Mesendoderm (in vitro differentiated cells): Measurements from ENCODE around the gene ZBTB33.

ENCODE experiments used
- DNase-seq: peaks from one replicate; pipeline ENCODE4 v3.0.0; 2013
- H2AK5ac ChIP-seq: 2 replicates; pipeline ENCODE4 v1.6.1; 2013; ENCODE audit warnings: low read length, inconsistent platforms
- H2BK120ac ChIP-seq: 2 replicates; pipeline ENCODE4 v1.6.1; 2013; ENCODE audit warnings: low read depth, mild to moderate bottlenecking, low read length, moderate library complexity, mixed read lengths
- H2BK15ac ChIP-seq: replicated peaks from 2 replicates; pipeline ENCODE4 v1.6.1; 2013; ENCODE audit warnings: low read depth, mild to moderate bottlenecking, moderate library complexity
- H2BK5ac ChIP-seq: 2 replicates; pipeline ENCODE4 v1.6.1; 2013; ENCODE audit warnings: low read length, inconsistent platforms
- H3K18ac ChIP-seq: 2 replicates; pipeline ENCODE4 v1.6.1; 2013; ENCODE audit warnings: mild to moderate bottlenecking, low read length, mixed read lengths
- H3K23ac ChIP-seq: one replicate; pipeline ENCODE4 v1.6.1; 2013; ENCODE audit warnings: low read length
- H3K27ac ChIP-seq: 2 replicates; pipeline ENCODE4 v1.5.1; 2013; ENCODE audit warnings: low read depth, mild to moderate bottlenecking, inconsistent platforms, low read length, moderate library complexity
- H3K27me3 ChIP-seq: 2 replicates; pipeline ENCODE4 v1.6.1; 2013; ENCODE audit warnings: low read length, control low read depth, mild to moderate bottlenecking, inconsistent platforms; ENCODE audit not compliant: insufficient read depth, poor library complexity
- H3K36me3 ChIP-seq: 2 replicates; pipeline ENCODE4 v1.6.1; 2013; ENCODE audit warnings: low read length, inconsistent platforms; ENCODE audit not compliant: control insufficient read depth, insufficient read depth
- H3K4ac ChIP-seq: one replicate; pipeline ENCODE4 v1.6.1; 2013; ENCODE audit warnings: low read depth, mild to moderate bottlenecking, low read length, moderate library complexity
- H3K4me1 ChIP-seq: 2 replicates; pipeline ENCODE4 v1.6.1; 2013; ENCODE audit warnings: low read depth, low read length, inconsistent platforms; ENCODE audit not compliant: control insufficient read depth
- H3K4me2 ChIP-seq: 2 replicates; pipeline ENCODE4 v1.6.1; 2013; ENCODE audit warnings: low read length
- H3K4me3 ChIP-seq: 2 replicates; pipeline ENCODE4 v1.5.1; 2013; ENCODE audit warnings: mild to moderate bottlenecking, low read length
- H3K56ac ChIP-seq: one replicate; pipeline ENCODE4 v1.6.1; 2013; ENCODE audit warnings: low read length
- H3K79me1 ChIP-seq: 2 replicates; pipeline ENCODE4 v1.6.1; 2013; ENCODE audit warnings: low read length, inconsistent platforms
- H3K79me2 ChIP-seq: 2 replicates; pipeline ENCODE4 v1.6.1; 2013; ENCODE audit warnings: mild to moderate bottlenecking, low read length; ENCODE audit not compliant: control insufficient read depth, insufficient read depth
- H3K9ac ChIP-seq: 2 replicates; pipeline ENCODE4 v1.6.1; 2013; ENCODE audit warnings: low read length, inconsistent platforms
- H4K5ac ChIP-seq: one replicate; pipeline ENCODE4 v1.6.1; 2013; ENCODE audit warnings: low read length
- H4K8ac ChIP-seq: one replicate; pipeline ENCODE4 v1.6.1; 2013; ENCODE audit warnings: low read depth, mild to moderate bottlenecking, control low read depth, low read length, moderate library complexity
- WGBS: extraction: QIAGEN DNeasy Blood & Tissue Kit; methylation state at CpG from one replicate; pipeline ENCODE4 v1.1.7; 2013; ENCODE audit warnings: low lambda C conversion rate, missing lambda C conversion rate; ENCODE audit not compliant: insufficient coverage; ENCODE audit errors: extremely low coverage; 5-methylcytosine and 5-hydroxymethylcytosine counted together

Gene ZBTB33

DNA sequence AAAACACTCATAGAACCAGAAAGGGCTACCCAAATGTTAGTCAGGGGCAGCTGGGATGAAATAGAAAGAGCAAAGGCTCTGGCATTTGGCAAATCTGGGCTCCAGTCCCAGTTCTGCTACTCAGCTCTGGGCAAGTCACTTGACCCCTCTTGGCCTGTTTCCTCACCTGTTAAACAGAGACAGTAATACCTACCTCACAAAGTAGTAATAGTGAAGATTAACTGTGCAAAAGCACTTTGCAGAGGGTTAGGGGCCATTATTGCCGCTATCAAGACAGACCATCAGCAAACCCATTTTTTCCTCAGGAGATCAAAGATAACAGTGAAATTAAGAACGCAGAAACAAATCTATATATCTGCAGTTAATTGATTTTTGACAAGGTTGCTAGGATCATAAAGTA is 20.6 kb downstream of the ZBTB33 start:
- Histone ChIP-seq H3K79me2 (no peaks in the 10 kb centered on the region), H3K18ac (no peak overlapping the region), H2AK5ac (no peak overlapping the region), H4K8ac (no peak overlapping the region), H4K5ac (no peak overlapping the region), H3K4ac (no peak overlapping the region), H3K4me2 (no peak overlapping the region), H2BK15ac (no peak overlapping the region), H2BK120ac (no peak overlapping the region), H3K56ac (no peak overlapping the region), H3K27me3 (no peaks in the 10 kb centered on the region), H3K23ac (no peak overlapping the region), H3K4me3 (no peak overlapping the region), H3K79me1 (no peaks in the 10 kb centered on the region), H3K4me1 (no peaks in the 10 kb centered on the region), H3K36me3 (no peaks in the 10 kb centered on the region), H3K9ac (no peak overlapping the region), H2BK5ac (no peak overlapping the region), H3K27ac (no peak overlapping the region)
- DNase-seq = no peak
- no CpG with 5 or more reads among the region's 2 CpGs for WGBS

GRCh38 chrX:120274145-120274544 is 23.5 kb downstream of the ZBTB33 start:
- H3K9ac ChIP-seq = no peak overlapping the region
- no peak overlapping the region for H3K18ac ChIP-seq
- H3K56ac ChIP-seq = no peak overlapping the region
- H3K4ac ChIP-seq = no peak overlapping the region
- H2AK5ac ChIP-seq = no peak overlapping the region
- no peak overlapping the region for H3K4me3 ChIP-seq
- no peaks in the 10 kb centered on the region for H3K36me3 ChIP-seq
- H4K5ac ChIP-seq = no peak overlapping the region
- H3K27ac ChIP-seq = peak overlapping the region; percentile 28
- H3K27me3 ChIP-seq = no peaks in the 10 kb centered on the region
- no peak overlapping the region for H3K4me2 ChIP-seq
- H3K79me1 ChIP-seq = no peaks in the 10 kb centered on the region
- H3K79me2 ChIP-seq = no peaks in the 10 kb centered on the region
- no peaks in the 10 kb centered on the region for H3K4me1 ChIP-seq
- no peak overlapping the region for H3K23ac ChIP-seq
- H2BK5ac ChIP-seq = no peak overlapping the region
- WGBS = no CpG with 5 or more reads among the region's 2 CpGs
- no peak for DNase-seq
- no peak overlapping the region for H2BK15ac ChIP-seq
- H4K8ac ChIP-seq = no peak overlapping the region
- no peak overlapping the region for H2BK120ac ChIP-seq

GRCh38 chrX:120274958-120275357 is 24.3 kb downstream of the ZBTB33 start:
- H3K4me2 ChIP-seq = no peak overlapping the region
- peak overlapping the region; percentile 56 for H3K56ac ChIP-seq
- no CpG with 5 or more reads among the region's 2 CpGs for WGBS
- no peak overlapping the region for H3K4ac ChIP-seq
- H3K27me3 ChIP-seq = no peaks in the 10 kb centered on the region
- DNase-seq = peak; percentile 88
- H3K79me1 ChIP-seq = no peaks in the 10 kb centered on the region
- no peak overlapping the region for H2BK120ac ChIP-seq
- no peaks in the 10 kb centered on the region for H3K4me1 ChIP-seq
- H3K36me3 ChIP-seq = no peaks in the 10 kb centered on the region
- no peak overlapping the region for H2AK5ac ChIP-seq
- no peaks in the 10 kb centered on the region for H3K79me2 ChIP-seq
- no peak overlapping the region for H3K4me3 ChIP-seq
- no peak overlapping the region for H2BK15ac ChIP-seq
- no peak overlapping the region for H4K8ac ChIP-seq
- no peak overlapping the region for H3K18ac ChIP-seq
- no peak overlapping the region for H4K5ac ChIP-seq
- no peak overlapping the region for H2BK5ac ChIP-seq
- no peak overlapping the region for H3K23ac ChIP-seq
- peak overlapping the region; percentile 28 for H3K27ac ChIP-seq
- no peak overlapping the region for H3K9ac ChIP-seq

DNA sequence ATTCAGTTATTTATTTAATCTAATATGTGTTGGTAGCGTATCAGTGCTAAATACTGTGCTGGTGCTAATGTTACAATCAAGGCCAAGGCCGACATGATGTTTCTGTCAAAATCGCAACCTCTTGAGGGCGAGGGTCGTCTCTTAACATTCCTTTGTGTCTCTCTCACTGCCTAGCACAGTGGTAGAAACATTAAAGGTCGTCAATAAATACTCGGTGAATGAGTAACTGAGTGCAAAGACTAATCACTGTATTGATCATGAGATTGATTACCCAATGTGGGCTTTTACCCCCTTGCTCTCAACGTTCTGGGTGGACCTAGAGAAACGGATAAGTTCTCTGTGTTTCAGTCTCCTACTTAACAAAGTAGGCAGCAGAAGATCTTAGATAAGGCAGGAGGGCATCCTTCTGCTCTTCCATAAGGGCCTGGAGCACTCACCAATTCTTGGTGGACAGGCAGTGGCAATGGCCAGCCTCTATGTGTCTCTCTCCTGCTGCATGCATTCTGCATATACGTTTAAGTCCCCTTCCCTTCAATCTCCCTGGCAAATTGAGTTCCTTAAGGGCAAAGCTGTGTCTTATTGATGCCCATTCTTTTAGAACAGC is 30.5 kb downstream of the ZBTB33 start:
- H3K36me3 ChIP-seq = no peaks in the 10 kb centered on the region
- no peak overlapping the region for H3K4me2 ChIP-seq
- no peak overlapping the region for H2BK5ac ChIP-seq
- H3K4me3 ChIP-seq = no peak overlapping the region
- H3K4me1 ChIP-seq = no peaks in the 10 kb centered on the region
- no peaks in the 10 kb centered on the region for H3K27me3 ChIP-seq
- H4K5ac ChIP-seq = no peak overlapping the region
- H3K27ac ChIP-seq = no peak overlapping the region
- H4K8ac ChIP-seq = no peak overlapping the region
- DNase-seq = no peak
- no peak overlapping the region for H3K4ac ChIP-seq
- H3K23ac ChIP-seq = no peak overlapping the region
- no peaks in the 10 kb centered on the region for H3K79me1 ChIP-seq
- H3K79me2 ChIP-seq = no peaks in the 10 kb centered on the region
- no peak overlapping the region for H3K9ac ChIP-seq
- H3K56ac ChIP-seq = no peak overlapping the region
- no peak overlapping the region for H2AK5ac ChIP-seq
- H2BK120ac ChIP-seq = no peak overlapping the region
- H2BK15ac ChIP-seq = no peak overlapping the region
- H3K18ac ChIP-seq = no peak overlapping the region
- no CpG with 5 or more reads among the region's 10 CpGs for WGBS

DNA sequence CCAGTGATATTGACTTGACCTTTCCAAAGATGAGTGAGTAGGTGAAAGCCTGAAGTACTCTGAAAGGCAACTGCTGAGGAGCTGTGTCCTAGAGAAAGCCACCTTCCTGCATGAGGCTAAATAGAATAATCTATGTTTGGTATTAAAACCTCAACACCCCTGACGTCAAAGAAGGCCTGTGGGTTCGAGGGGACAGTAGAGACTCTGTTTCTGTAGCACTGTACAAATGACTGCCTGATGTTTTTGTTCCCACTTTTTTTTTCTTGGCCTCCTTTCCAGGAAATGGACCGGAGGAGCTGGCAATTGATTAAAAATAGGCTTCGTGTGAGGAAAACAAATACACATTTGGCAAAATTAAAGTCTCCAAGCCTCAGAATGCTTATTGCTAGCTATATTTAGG is 31.1 kb downstream of the ZBTB33 start:
- Histone ChIP-seq H2BK5ac (no peak overlapping the region), H3K4me1 (no peaks in the 10 kb centered on the region), H3K9ac (no peak overlapping the region), H4K8ac (no peak overlapping the region), H3K18ac (no peak overlapping the region), H4K5ac (no peak overlapping the region), H3K36me3 (no peaks in the 10 kb centered on the region), H3K56ac (no peak overlapping the region), H2AK5ac (no peak overlapping the region), H3K4ac (no peak overlapping the region), H3K4me3 (no peak overlapping the region), H2BK15ac (no peak overlapping the region), H3K23ac (no peak overlapping the region), H3K79me1 (no peaks in the 10 kb centered on the region), H3K27ac (no peak overlapping the region), H3K79me2 (no peaks in the 10 kb centered on the region), H3K27me3 (no peaks in the 10 kb centered on the region), H2BK120ac (no peak overlapping the region), H3K4me2 (no peak overlapping the region)
- no peak for DNase-seq
- WGBS = no CpG with 5 or more reads among the region's 4 CpGs

GRCh38 chrX:120282697-120283096 is 32.1 kb downstream of the ZBTB33 start:
- Histone ChIP-seq H3K4me3 (no peak overlapping the region), H2AK5ac (no peak overlapping the region), H3K27me3 (no peaks in the 10 kb centered on the region), H3K9ac (no peak overlapping the region), H4K8ac (no peak overlapping the region), H3K27ac (no peak overlapping the region), H2BK120ac (no peak overlapping the region), H3K36me3 (no peaks in the 10 kb centered on the region), H3K4ac (no peak overlapping the region), H4K5ac (no peak overlapping the region), H3K4me1 (no peaks in the 10 kb centered on the region), H3K56ac (no peak overlapping the region), H2BK5ac (no peak overlapping the region), H2BK15ac (no peak overlapping the region), H3K18ac (no peak overlapping the region), H3K4me2 (no peak overlapping the region), H3K79me2 (no peaks in the 10 kb centered on the region), H3K23ac (no peak overlapping the region), H3K79me1 (no peaks in the 10 kb centered on the region)
- no CpG with 5 or more reads among the region's 1 CpG for WGBS
- DNase-seq = no peak
